GM18873 (cell line): Measurements from ENCODE around the gene LHPP.

Experiments used
- ATAC-seq: cut with Tn5 transposase; IDR thresholded peaks from one replicate; pipeline ENCODE4 v1.9.1; 2021; ENCODE audit warnings: mild to moderate bottlenecking, moderate library complexity, moderate number of reproducible peaks; ENCODE audit not compliant: unreplicated experiment, low FRiP score

The LHPP gene

GRCh38 chr10:124588736-124589490 lies 127.3 kb downstream of the LHPP start:
- no peak for ATAC-seq

- ATAC-seq: no peak
Observed at GRCh38 chr10:124589491-124590041, 127.9 kb downstream of the LHPP start.

GRCh38 chr10:124590216-124591122 lies 128.8 kb downstream of the LHPP start:
- no peak for ATAC-seq

GRCh38 chr10:124591123-124591495 lies 129.5 kb downstream of the LHPP start:
- ATAC-seq: no peak

GRCh38 chr10:124592101-124592500 lies 130.5 kb downstream of the LHPP start:
- no peak for ATAC-seq

GRCh38 chr10:124592736-124593430 lies 131.3 kb downstream of the LHPP start:
- no peak for ATAC-seq

GRCh38 chr10:124593431-124593985 lies 131.9 kb downstream of the LHPP start:
- ATAC-seq: no peak

- ATAC-seq: no peak
Observed at GRCh38 chr10:124594240-124594639, 132.6 kb downstream of the LHPP start.

- no peak for ATAC-seq
Observed at GRCh38 chr10:124595143-124595883, 133.7 kb downstream of the LHPP start.

GRCh38 chr10:124596116-124596785 lies 134.6 kb downstream of the LHPP start:
- no peak for ATAC-seq

GRCh38 chr10:124596962-124597845 lies 135.6 kb downstream of the LHPP start:
- ATAC-seq: no peak

GRCh38 chr10:124597846-124598165 lies 136.2 kb downstream of the LHPP start:
- no peak for ATAC-seq

- no peak for ATAC-seq
Observed at GRCh38 chr10:124598196-124598595, 136.6 kb downstream of the LHPP start.

GRCh38 chr10:124598773-124599587 lies 137.4 kb downstream of the LHPP start:
- no peak for ATAC-seq

GRCh38 chr10:124599588-124600050 lies 138.0 kb downstream of the LHPP start:
- no peak for ATAC-seq

- ATAC-seq: no peak
Observed at GRCh38 chr10:124600051-124600880, 138.6 kb downstream of the LHPP start.

- no peak for ATAC-seq
Observed at GRCh38 chr10:124601016-124601415, 139.4 kb downstream of the LHPP start.
